Thymus (tissue), 11 donors: ENCODE data around the gene STH. TPM values are rescaled to one million over a fixed set of nuclear protein-coding genes. Genes with fewer than 3 reads are reported as not detected.

Experiments
- DNase-seq, 9 donors: peaks; one replicate each; pipeline ENCODE4 v3.0.0-alpha.2; 2013; ENCODE audit warnings: low spot score in 9 of 9, low read depth in 6 of 9, missing footprints in 1 of 9
- H3K27ac ChIP-seq, 2 donors: one replicate each; pipeline ENCODE4 v1.5.1; 2013; ENCODE audit warnings: control low read depth in 1 of 2, low read depth in 1 of 2, low read length in 1 of 2, mild to moderate bottlenecking in 1 of 2, moderate library complexity in 1 of 2
- H3K27me3 ChIP-seq, 2 donors: one replicate each; pipeline ENCODE4 v1.5.1; 2013; ENCODE audit warnings: low read length in 1 of 2; ENCODE audit not compliant: control insufficient read depth in 2 of 2, insufficient read depth in 1 of 2
- H3K36me3 ChIP-seq, 2 donors: one replicate each; pipeline ENCODE4 v1.5.1; 2013; ENCODE audit warnings: low read length in 1 of 2, mild to moderate bottlenecking in 1 of 2, moderate library complexity in 1 of 2; ENCODE audit not compliant: control insufficient read depth in 2 of 2, insufficient read depth in 2 of 2
- H3K4me1 ChIP-seq, 2 donors: one replicate each; pipeline ENCODE4 v1.5.1; 2013; ENCODE audit warnings: low read length in 2 of 2; ENCODE audit not compliant: control insufficient read depth in 2 of 2, insufficient read depth in 2 of 2
- H3K4me3 ChIP-seq, 2 donors: one replicate each; pipeline ENCODE4 v1.5.1; 2013; ENCODE audit warnings: low read length in 2 of 2, control low read depth in 1 of 2, mild to moderate bottlenecking in 1 of 2
- H3K9me3 ChIP-seq, 2 donors: one replicate each; pipeline ENCODE4 v1.5.1; 2013; ENCODE audit warnings: low read length in 1 of 2, mild to moderate bottlenecking in 1 of 2; ENCODE audit not compliant: control insufficient read depth in 2 of 2, insufficient read depth in 1 of 2
- WGBS: extraction: QIAGEN DNeasy Blood & Tissue Kit; methylation state at CpG from one replicate; pipeline ENCODE4 v1.1.7; 2013; 5-methylcytosine and 5-hydroxymethylcytosine counted together
- polyA plus RNA-seq: library from polyadenylated mRNA; stranded (reverse); fragments of 200-250 nt; gene quantifications from one replicate; pipeline ENCODE4 v1.2.3, GENCODE V29; 2013
- total RNA-seq: library from RNA; stranded (reverse); fragments of 120-200 nt; gene quantifications from one replicate; pipeline ENCODE4 v1.2.4, GENCODE V29; 2013
- donor health status: healthy.

Gene STH
- total and polyA plus RNA-seq, 2 donors, result not detected

DNA sequence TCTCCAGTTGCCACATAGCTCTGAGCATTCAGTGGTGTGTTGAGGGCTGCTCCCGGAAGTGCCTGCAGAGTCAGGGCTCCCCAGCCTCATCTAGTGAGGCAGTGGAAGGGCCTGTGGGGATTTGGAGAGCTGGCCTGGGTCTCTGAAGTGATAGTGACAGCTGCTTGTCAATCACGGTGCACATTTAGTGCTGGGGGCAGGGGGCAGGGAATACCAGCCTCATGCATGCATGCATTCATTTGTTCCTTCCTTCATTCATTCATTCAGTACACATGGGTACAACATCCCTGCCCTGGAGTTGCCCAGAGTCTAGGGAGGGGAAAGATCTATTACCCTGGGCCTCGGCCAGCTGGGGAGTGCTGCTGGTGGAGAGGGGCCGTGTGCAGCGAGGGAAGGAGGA is 11.3 kb upstream of the STH start:
- no peaks in the 10 kb centered on the region for H3K9me3 ChIP-seq
- WGBS, result 95% methylated on average over 5 of the region's 5 CpGs
- no peak overlapping the region for H3K27ac ChIP-seq
- no peak overlapping the region for H3K4me3 ChIP-seq
- DNase-seq, result no peak
- peaks cover 0 to 10% of the 10 kb centered on the region in 2 donors for H3K27me3 ChIP-seq
- H3K4me1 ChIP-seq, result no peaks in the 10 kb centered on the region
- H3K36me3 ChIP-seq, result no peaks in the 10 kb centered on the region

- Histone ChIP-seq H3K4me3 (no peak overlapping the region), H3K4me1 (no peaks in the 10 kb centered on the region), H3K36me3 (no peaks in the 10 kb centered on the region), H3K9me3 (no peaks in the 10 kb centered on the region), H3K27ac (no peak overlapping the region), H3K27me3 (peaks cover 0 to 7% of the 10 kb centered on the region in 2 donors)
- DNase-seq, result no peak
- WGBS, result 90% methylated on average over 3 of the region's 3 CpGs
These were observed 9.3 kb upstream of the STH start for GRCh38 chr17:45989759-45990158.

- 94% methylated on average over 6 of the region's 6 CpGs for WGBS
- Histone ChIP-seq H3K27me3 (peaks cover 0 to 9% of the 10 kb centered on the region in 2 donors), H3K9me3 (no peaks in the 10 kb centered on the region), H3K4me3 (no peak overlapping the region), H3K27ac (no peak overlapping the region), H3K36me3 (no peaks in the 10 kb centered on the region), H3K4me1 (no peaks in the 10 kb centered on the region)
- DNase-seq, result no peak
These were observed 8.2 kb upstream of the STH start for GRCh38 chr17:45990886-45991285.

GRCh38 chr17:45991341-45991740 is 7.7 kb upstream of the STH start:
- DNase-seq, result no peak
- peaks cover 0 to 5% of the 10 kb centered on the region in 2 donors for H3K27me3 ChIP-seq
- no peaks in the 10 kb centered on the region for H3K4me1 ChIP-seq
- WGBS, result 88% methylated on average over 10 of the region's 10 CpGs
- no peaks in the 10 kb centered on the region for H3K9me3 ChIP-seq
- no peak overlapping the region for H3K4me3 ChIP-seq
- H3K27ac ChIP-seq, result no peak overlapping the region
- no peaks in the 10 kb centered on the region for H3K36me3 ChIP-seq

DNA sequence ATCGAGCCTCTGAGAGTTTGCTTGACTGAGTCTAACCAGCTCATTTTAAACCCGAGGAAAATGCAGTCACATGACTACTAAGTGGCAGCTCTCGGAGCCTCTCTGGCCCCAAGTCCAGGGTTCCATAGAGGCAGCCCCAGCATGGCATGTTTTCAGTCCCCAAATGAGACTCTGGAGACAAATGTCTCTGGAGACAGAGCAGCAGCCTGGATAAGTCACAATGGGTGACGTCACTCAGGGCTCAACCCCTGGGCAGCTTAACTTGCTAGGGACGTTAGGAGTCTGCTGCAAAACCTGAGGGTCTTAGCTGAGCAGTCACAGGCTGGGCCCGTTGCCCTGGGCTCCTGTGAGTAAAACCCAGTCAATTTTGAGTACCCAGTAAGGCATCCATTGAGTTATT is 6.9 kb upstream of the STH start:
- no peak overlapping the region for H3K4me3 ChIP-seq
- WGBS, result 92% methylated on average over 6 of the region's 6 CpGs

GRCh38 chr17:45992904-45993303 is 6.1 kb upstream of the STH start:
- WGBS, result 95% methylated on average over 10 of the region's 10 CpGs
- peaks cover 0 to 4% of the 10 kb centered on the region in 2 donors for H3K27me3 ChIP-seq
- no peaks in the 10 kb centered on the region for H3K36me3 ChIP-seq
- H3K4me3 ChIP-seq, result no peak overlapping the region
- H3K4me1 ChIP-seq, result no peaks in the 10 kb centered on the region
- no peak overlapping the region for H3K27ac ChIP-seq
- H3K9me3 ChIP-seq, result no peaks in the 10 kb centered on the region
- no peak for DNase-seq

More for the DNA sequence above, 6.9 kb upstream of the STH start:
- no peaks in the 10 kb centered on the region for H3K4me1 ChIP-seq
- no peaks in the 10 kb centered on the region for H3K9me3 ChIP-seq
- no peaks in the 10 kb centered on the region for H3K36me3 ChIP-seq
- no peak for DNase-seq
- peaks cover 0 to 4% of the 10 kb centered on the region in 2 donors for H3K27me3 ChIP-seq
- H3K27ac ChIP-seq, result no peak overlapping the region

DNA sequence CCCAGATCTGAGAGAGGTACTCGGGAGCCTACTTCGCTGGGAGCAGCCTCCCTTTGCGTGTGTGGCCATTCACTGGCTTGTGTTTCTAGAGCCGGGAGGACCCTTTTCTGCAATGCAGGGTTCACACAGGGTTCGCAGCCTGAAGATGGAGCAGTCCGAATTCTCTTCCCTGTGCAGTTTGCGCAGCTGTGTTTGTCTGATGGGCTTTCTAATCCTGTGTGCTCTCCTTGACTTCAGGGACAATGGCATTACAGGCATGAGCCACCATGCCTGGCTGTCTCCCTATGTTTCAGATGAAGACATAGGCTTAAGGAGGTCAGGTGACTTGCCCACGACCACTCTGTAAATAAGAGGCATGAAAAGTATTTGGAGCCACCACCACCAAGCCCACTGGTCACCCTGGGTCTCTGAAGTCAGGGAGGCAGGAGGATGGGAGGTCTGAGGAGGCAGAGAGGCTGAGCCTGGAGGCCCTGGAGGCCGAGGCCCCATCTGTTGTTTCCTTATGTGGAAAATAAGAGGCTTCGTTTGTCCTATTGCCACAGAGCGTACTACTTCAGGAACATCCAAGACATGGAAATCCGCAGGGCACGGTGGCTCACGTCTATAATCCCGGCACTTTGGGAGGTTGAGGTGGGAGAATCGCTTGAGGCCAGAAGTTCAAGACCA is 5.0 kb upstream of the STH start:
- Histone ChIP-seq H3K27me3 (peaks cover 0 to 2% of the 10 kb centered on the region in 2 donors), H3K27ac (no peak overlapping the region), H3K4me3 (no peak overlapping the region), H3K9me3 (no peaks in the 10 kb centered on the region), H3K36me3 (no peaks in the 10 kb centered on the region), H3K4me1 (no peaks in the 10 kb centered on the region)
- no peak for DNase-seq
- WGBS, result 93% methylated on average over 16 of the region's 16 CpGs

DNA sequence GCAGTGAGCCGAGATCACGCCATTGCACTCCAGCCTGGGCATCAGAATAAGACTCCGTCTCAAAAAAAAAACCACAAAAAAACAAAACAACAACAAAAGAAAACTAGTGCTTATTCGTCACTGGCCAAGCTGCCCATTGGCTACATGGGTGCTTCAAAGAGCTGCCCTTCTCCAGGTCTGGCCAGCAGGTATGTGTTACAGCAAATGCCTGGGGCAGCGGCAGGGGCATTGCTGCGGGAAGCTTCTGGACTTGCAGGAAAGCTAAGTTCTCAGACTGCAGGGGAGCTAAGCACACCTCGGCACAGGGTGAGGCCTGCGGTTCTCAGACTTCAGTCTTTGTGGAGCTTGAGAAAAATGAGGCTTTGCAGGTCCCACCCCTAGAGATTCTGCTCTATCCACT is 4.1 kb upstream of the STH start:
- Histone ChIP-seq H3K27me3 (peaks cover 0 to 2% of the 10 kb centered on the region in 2 donors), H3K36me3 (no peaks in the 10 kb centered on the region), H3K27ac (no peak overlapping the region), H3K9me3 (no peaks in the 10 kb centered on the region), H3K4me1 (no peaks in the 10 kb centered on the region), H3K4me3 (no peak overlapping the region)
- WGBS, result 98% methylated on average over 8 of the region's 8 CpGs
- DNase-seq, result no peak

GRCh38 chr17:45995627-45996270 is 3.3 kb upstream of the STH start:
- WGBS, result 92% methylated on average over 14 of the region's 14 CpGs
- no peak for DNase-seq
- Histone ChIP-seq H3K9me3 (no peaks in the 10 kb centered on the region), H3K36me3 (no peaks in the 10 kb centered on the region), H3K4me1 (no peaks in the 10 kb centered on the region), H3K27ac (no peak overlapping the region), H3K4me3 (no peak overlapping the region), H3K27me3 (peaks cover 0 to 2% of the 10 kb centered on the region in 2 donors)
